ENCODE results near the gene EPB41L4B.

DNA sequence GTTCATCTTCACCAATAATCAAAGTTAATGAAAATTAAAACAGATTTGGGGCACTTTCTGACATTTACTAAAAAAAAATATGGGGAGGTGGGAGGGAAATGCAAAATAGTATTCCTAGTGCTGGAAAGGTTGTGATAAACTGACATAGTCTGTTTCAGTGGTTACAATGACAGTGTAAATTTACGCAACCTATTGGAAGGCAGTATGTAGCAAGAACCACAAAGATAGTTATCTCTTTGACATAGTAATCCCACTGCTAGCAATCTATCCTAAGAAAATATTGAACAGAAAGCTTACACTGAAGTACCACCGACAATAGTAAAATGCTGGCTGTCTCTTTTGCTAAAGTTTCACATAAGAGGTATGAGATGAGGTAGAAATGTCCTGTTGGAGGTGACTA, 15.1 kb upstream of the EPB41L4B start:
- TF ChIP-seq, protein P1, sequence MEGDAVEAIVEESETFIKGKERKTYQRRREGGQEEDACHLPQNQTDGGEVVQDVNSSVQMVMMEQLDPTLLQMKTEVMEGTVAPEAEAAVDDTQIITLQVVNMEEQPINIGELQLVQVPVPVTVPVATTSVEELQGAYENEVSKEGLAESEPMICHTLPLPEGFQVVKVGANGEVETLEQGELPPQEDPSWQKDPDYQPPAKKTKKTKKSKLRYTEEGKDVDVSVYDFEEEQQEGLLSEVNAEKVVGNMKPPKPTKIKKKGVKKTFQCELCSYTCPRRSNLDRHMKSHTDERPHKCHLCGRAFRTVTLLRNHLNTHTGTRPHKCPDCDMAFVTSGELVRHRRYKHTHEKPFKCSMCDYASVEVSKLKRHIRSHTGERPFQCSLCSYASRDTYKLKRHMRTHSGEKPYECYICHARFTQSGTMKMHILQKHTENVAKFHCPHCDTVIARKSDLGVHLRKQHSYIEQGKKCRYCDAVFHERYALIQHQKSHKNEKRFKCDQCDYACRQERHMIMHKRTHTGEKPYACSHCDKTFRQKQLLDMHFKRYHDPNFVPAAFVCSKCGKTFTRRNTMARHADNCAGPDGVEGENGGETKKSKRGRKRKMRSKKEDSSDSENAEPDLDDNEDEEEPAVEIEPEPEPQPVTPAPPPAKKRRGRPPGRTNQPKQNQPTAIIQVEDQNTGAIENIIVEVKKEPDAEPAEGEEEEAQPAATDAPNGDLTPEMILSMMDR (conservative IDR thresholded peaks at IDR 0.05 in 1 of 2, IDR thresholded peaks at IDR 0.05 in 1 of 2; ENCODE audit: low read depth in 1 of 2, low read length in 2 of 2) = no peak
- TF ChIP-seq EZH2 (IDR thresholded peaks at IDR 0.05; ENCODE audit: low read length, missing control alignments) = no peak
